Keratinocyte (primary cell): Measurements from ENCODE around the gene CCDC40. TPM values are rescaled to one million over a fixed set of nuclear protein-coding genes. Genes with fewer than 3 reads are reported as not detected.

ENCODE experiments used
- DNase-seq: peaks from one replicate; pipeline ENCODE4 v3.0.0-alpha.2; 2011; ENCODE audit warnings: low read depth, missing footprints, low spot score
- FAIRE-seq: peaks from 2 replicates; lab custom pipeline; 2011; peaks lifted over from hg19 to GRCh38; lab: Jason Lieb, UNC
- H2AFZ ChIP-seq: 2 replicates; pipeline ENCODE4 v1.6.0; 2012; ENCODE audit warnings: low read length, control low read depth, inconsistent platforms; ENCODE audit not compliant: control insufficient read depth
- H3K27ac ChIP-seq: 2 replicates; pipeline ENCODE4 v1.5.1; 2011; ENCODE audit warnings: low read length; ENCODE audit not compliant: control insufficient read depth, insufficient read depth
- H3K27me3 ChIP-seq: 3 replicates; pipeline ENCODE4 v1.6.0; 2011; ENCODE audit warnings: low read length; ENCODE audit not compliant: control insufficient read depth, insufficient read depth; ENCODE audit errors: extremely low read depth
- H3K36me3 ChIP-seq, 2 experiments: 2 replicates in 1 of 2; 3 replicates in 1 of 2; pipeline ENCODE4 v1.5.1; 2011; ENCODE audit warnings: low read length in 2 of 2, mild to moderate bottlenecking in 1 of 2; ENCODE audit not compliant: control insufficient read depth in 2 of 2, insufficient read depth in 2 of 2; ENCODE audit errors: extremely low read depth in 1 of 2
- H3K4me1 ChIP-seq: 3 replicates; pipeline ENCODE4 v1.5.1; 2011; ENCODE audit warnings: low read length; ENCODE audit not compliant: control insufficient read depth, insufficient read depth; ENCODE audit errors: extremely low read depth
- H3K4me2 ChIP-seq: 3 replicates; pipeline ENCODE4 v1.6.0; 2011; ENCODE audit warnings: low read depth, low read length; ENCODE audit not compliant: control insufficient read depth, insufficient read depth; ENCODE audit errors: extremely low read depth
- H3K4me3 ChIP-seq, 3 experiments: fragments of 200-600 bp in 1 of 3; sonication (generic) in 1 of 3; 2 replicates in 2 of 3; 3 replicates in 1 of 3; pipeline ENCODE4 v1.5.1; 2011 to 2016; ENCODE audit warnings: low read length in 3 of 3, mild to moderate bottlenecking in 3 of 3, control low read depth in 2 of 3, inconsistent platforms in 1 of 3, low read depth in 1 of 3, mixed read lengths in 1 of 3, mixed run types in 1 of 3, moderate library complexity in 1 of 3; ENCODE audit not compliant: control insufficient read depth in 2 of 3, insufficient read depth in 2 of 3; ENCODE audit errors: extremely low read depth in 1 of 3
- H3K79me2 ChIP-seq: 2 replicates; pipeline ENCODE4 v1.6.0; 2012; ENCODE audit warnings: low read length; ENCODE audit not compliant: control insufficient read depth, insufficient read depth
- H3K9ac ChIP-seq: 3 replicates; pipeline ENCODE4 v1.6.0; 2011; ENCODE audit warnings: low read length; ENCODE audit not compliant: control insufficient read depth, insufficient read depth; ENCODE audit errors: extremely low read depth
- H3K9me1 ChIP-seq: 3 replicates; pipeline ENCODE4 v1.6.0; 2011; ENCODE audit warnings: low read length; ENCODE audit not compliant: control insufficient read depth, insufficient read depth; ENCODE audit errors: extremely low read depth
- H3K9me3 ChIP-seq: 2 replicates; pipeline ENCODE4 v1.5.1; 2012; ENCODE audit warnings: low read depth, low read length; ENCODE audit not compliant: control insufficient read depth
- H4K20me1 ChIP-seq: 3 replicates; pipeline ENCODE4 v1.6.0; 2011; ENCODE audit warnings: low read length; ENCODE audit not compliant: control insufficient read depth, insufficient read depth; ENCODE audit errors: extremely low read depth
- EZH2 ChIP-seq: IDR thresholded peaks from one replicate; pipeline ENCODE4 v1.6.1; 2012; ENCODE audit warnings: inconsistent platforms, mild to moderate bottlenecking, low read length, moderate library complexity
- dilution Hi-C: fragments of 300-500 bp; cut with MboI; formaldehyde crosslinking; loops from one replicate; pipeline ENCODE4 v1.7.0; 2020; ENCODE audit warnings: low sequenced_read_pairs; ENCODE audit not compliant: extremely low pct_ligation_motif_present
- polyA plus RNA-seq, 5 experiments: library from polyadenylated mRNA; depleted of rRNA in 3 of 5; stranded (reverse) in 3 of 5; stranded (forward) in 1 of 5; unstranded in 1 of 5; fragments of >200 nt; gene quantifications; 1 replicate in 1 of 5; 2 replicates in 3 of 5; 3 replicates in 1 of 5; pipeline versions ENCODE4 v1.2.1 to v1.2.3, GENCODE V29; 2011 to 2012; ENCODE audit warnings: missing spikeins in 2 of 5, low read depth in 1 of 5, low replicate concordance in 1 of 5
- TF ChIP-seq, protein P1 (sequence below), 3 experiments: IDR thresholded peaks in 1 of 3; conservative IDR thresholded peaks in 1 of 3; optimal IDR thresholded peaks in 1 of 3; 2 replicates in 2 of 3; 3 replicates in 1 of 3; pipeline versions ENCODE3 to v1.5.1; 2011; ENCODE audit warnings: low read length in 3 of 3, mild to moderate bottlenecking in 3 of 3, moderate library complexity in 2 of 3, control low read depth in 1 of 3, inconsistent platforms in 1 of 3; ENCODE audit not compliant: insufficient read depth in 2 of 3; ENCODE audit errors: extremely low read depth in 1 of 3

Gene CCDC40
- polyA plus RNA-seq, 1 donor (not counting 4 experiments of a cell fraction or from before 2014, with no cell fraction given), result 2.4 TPM

DNA sequence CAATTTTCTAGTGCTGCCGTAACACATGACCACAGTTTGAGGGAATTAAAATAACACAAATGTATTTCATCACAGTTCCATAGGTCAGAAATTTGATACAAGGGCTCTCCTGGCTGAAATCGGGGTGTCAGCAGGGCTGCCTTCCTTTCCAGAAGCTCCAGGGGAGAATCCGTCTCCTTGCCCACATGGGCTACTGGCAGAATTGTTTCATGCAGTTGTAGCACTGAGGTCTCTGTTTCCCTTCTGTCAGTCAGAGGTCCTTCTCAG is 89.9 kb downstream of the CCDC40 start:
- dilution Hi-C loops, result no loop called here
- no peak for FAIRE-seq
- no peak overlapping the region for H2AFZ ChIP-seq
- H3K27ac ChIP-seq, result no peak overlapping the region
- H3K36me3 ChIP-seq, result no peaks in the 10 kb centered on the region
- no peaks in the 10 kb centered on the region for H3K9me3 ChIP-seq
- no peaks in the 10 kb centered on the region for H3K27me3 ChIP-seq
- H3K9ac ChIP-seq, result no peak overlapping the region
- no peaks in the 10 kb centered on the region for H4K20me1 ChIP-seq
- no peaks in the 10 kb centered on the region for H3K79me2 ChIP-seq
- no peak overlapping the region for H3K4me2 ChIP-seq
- TF ChIP-seq, protein P1, sequence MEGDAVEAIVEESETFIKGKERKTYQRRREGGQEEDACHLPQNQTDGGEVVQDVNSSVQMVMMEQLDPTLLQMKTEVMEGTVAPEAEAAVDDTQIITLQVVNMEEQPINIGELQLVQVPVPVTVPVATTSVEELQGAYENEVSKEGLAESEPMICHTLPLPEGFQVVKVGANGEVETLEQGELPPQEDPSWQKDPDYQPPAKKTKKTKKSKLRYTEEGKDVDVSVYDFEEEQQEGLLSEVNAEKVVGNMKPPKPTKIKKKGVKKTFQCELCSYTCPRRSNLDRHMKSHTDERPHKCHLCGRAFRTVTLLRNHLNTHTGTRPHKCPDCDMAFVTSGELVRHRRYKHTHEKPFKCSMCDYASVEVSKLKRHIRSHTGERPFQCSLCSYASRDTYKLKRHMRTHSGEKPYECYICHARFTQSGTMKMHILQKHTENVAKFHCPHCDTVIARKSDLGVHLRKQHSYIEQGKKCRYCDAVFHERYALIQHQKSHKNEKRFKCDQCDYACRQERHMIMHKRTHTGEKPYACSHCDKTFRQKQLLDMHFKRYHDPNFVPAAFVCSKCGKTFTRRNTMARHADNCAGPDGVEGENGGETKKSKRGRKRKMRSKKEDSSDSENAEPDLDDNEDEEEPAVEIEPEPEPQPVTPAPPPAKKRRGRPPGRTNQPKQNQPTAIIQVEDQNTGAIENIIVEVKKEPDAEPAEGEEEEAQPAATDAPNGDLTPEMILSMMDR (optimal IDR thresholded peaks at IDR 0.05 in 1 of 3, IDR thresholded peaks at IDR 0.05 in 1 of 3, conservative IDR thresholded peaks at IDR 0.05 in 1 of 3; ENCODE audit: extremely low read depth in 1 of 3, insufficient read depth in 2 of 3, low read length in 3 of 3), result no peak
- TF ChIP-seq EZH2, result no peak
- H3K4me3 ChIP-seq, result no peak overlapping the region
- DNase-seq, result no peak
- no peaks in the 10 kb centered on the region for H3K9me1 ChIP-seq
- peaks cover 11% of the 10 kb centered on the region for H3K4me1 ChIP-seq

DNA sequence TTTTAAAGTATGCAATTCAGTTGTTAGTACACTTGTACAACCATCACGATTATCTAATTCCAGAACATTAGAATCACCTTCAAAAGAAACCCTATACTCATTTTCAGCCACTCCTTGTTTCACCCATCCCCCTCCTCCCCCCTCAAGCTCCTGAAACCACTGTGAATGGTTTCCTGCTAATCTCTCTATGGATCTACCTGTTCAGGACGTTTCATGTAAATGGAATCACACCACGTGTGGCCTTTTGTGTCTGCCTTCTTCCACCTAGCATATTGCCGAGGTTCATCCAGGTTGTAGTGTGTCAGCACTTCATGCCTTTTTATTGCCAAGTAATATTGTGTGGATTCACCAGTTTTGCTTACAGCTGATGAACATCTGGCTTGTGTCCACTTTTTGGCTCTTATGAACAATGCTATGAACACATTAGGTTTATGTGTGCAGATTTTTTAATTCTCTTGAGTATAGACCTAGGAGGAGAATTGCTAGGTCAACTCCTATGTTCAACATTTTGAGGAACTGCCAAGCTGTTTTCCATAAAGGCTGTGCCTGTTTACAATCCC is 92.6 kb downstream of the CCDC40 start:
- dilution Hi-C loops, result no loop called here
- no peak overlapping the region for H3K9ac ChIP-seq
- H3K9me3 ChIP-seq, result no peaks in the 10 kb centered on the region
- FAIRE-seq, result no peak
- H3K27me3 ChIP-seq, result no peaks in the 10 kb centered on the region
- peaks cover 7% of the 10 kb centered on the region for H3K4me1 ChIP-seq
- H3K79me2 ChIP-seq, result no peaks in the 10 kb centered on the region
- H2AFZ ChIP-seq, result no peak overlapping the region
- H3K4me2 ChIP-seq, result no peak overlapping the region
- DNase-seq, result no peak
- peaks cover 2 to 10% of the 10 kb centered on the region in 2 experiments for H3K36me3 ChIP-seq
- no peaks in the 10 kb centered on the region for H4K20me1 ChIP-seq
- no peaks in the 10 kb centered on the region for H3K9me1 ChIP-seq
- TF ChIP-seq, protein P1 (optimal IDR thresholded peaks at IDR 0.05 in 1 of 3, IDR thresholded peaks at IDR 0.05 in 1 of 3, conservative IDR thresholded peaks at IDR 0.05 in 1 of 3; ENCODE audit: extremely low read depth in 1 of 3, insufficient read depth in 2 of 3, low read length in 3 of 3), result no peak
- no peak for TF ChIP-seq EZH2
- no peak overlapping the region for H3K4me3 ChIP-seq
- H3K27ac ChIP-seq, result no peak overlapping the region
